DOHH2 (cell line): Measurements from ENCODE around the gene SLC35E2B.
"Not testable (repeated sequence)": the region's sequence is repeated elsewhere in the genome, so short reads cannot be mapped to it uniquely, and the experiment has no call there.

Experiments used
- EZH2phosphoT487 ChIP-seq: fragments of 200-600 bp; sonication (generic); IDR thresholded peaks from 2 replicates; pipeline ENCODE4 v1.6.1; 2017; ENCODE audit warnings: borderline replicate concordance, mild to moderate bottlenecking, antibody characterized with exemption, low read length, moderate library complexity, mixed read lengths
- TF ChIP-seq, protein P1 (sequence below): fragments of 200-600 bp; sonication (generic); IDR thresholded peaks from one replicate; pipeline ENCODE4 v1.5.1; 2014; ENCODE audit warnings: antibody characterized with exemption, mild to moderate bottlenecking, low read depth, low read length; ENCODE audit not compliant: poor library complexity, severe bottlenecking

DNA sequence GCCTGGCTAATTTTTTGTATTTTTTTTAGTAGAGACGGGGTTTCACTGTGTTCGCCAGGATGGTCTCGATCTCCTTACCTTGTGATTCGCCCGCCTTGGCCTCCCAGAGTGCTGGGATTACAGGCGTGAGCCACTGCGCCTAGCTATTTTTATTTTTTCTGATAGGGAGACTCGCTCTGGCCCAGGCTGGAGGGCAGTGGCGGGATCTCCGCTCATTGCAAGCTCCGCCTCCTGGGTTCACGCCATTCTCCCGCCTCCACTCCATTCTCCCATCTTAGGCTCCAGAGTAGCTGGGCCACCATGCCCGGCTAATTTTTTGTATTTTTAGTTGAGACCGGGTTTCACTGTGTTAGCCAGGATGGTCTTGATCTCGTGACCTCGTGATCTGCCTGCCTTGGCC is 33.5 kb upstream of the SLC35E2B start:
- TF ChIP-seq, protein P1, sequence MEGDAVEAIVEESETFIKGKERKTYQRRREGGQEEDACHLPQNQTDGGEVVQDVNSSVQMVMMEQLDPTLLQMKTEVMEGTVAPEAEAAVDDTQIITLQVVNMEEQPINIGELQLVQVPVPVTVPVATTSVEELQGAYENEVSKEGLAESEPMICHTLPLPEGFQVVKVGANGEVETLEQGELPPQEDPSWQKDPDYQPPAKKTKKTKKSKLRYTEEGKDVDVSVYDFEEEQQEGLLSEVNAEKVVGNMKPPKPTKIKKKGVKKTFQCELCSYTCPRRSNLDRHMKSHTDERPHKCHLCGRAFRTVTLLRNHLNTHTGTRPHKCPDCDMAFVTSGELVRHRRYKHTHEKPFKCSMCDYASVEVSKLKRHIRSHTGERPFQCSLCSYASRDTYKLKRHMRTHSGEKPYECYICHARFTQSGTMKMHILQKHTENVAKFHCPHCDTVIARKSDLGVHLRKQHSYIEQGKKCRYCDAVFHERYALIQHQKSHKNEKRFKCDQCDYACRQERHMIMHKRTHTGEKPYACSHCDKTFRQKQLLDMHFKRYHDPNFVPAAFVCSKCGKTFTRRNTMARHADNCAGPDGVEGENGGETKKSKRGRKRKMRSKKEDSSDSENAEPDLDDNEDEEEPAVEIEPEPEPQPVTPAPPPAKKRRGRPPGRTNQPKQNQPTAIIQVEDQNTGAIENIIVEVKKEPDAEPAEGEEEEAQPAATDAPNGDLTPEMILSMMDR = not testable (repeated sequence)
- not testable (repeated sequence) for TF ChIP-seq EZH2phosphoT487
